ENCODE measurements around the gene EHBP1L1. TPM values are rescaled to one million over a fixed set of nuclear protein-coding genes. Genes with fewer than 3 reads are reported as not detected.
A peak's percentile ranks its signal among the peaks of the same experiment; 100 is the strongest.

Gene EHBP1L1
- total and polyA plus RNA-seq, 2 of the 13 experiments (the other 11 are each of a cell fraction or from before 2014, with no cell fraction given), result 8.3 to 10.6 TPM

DNA sequence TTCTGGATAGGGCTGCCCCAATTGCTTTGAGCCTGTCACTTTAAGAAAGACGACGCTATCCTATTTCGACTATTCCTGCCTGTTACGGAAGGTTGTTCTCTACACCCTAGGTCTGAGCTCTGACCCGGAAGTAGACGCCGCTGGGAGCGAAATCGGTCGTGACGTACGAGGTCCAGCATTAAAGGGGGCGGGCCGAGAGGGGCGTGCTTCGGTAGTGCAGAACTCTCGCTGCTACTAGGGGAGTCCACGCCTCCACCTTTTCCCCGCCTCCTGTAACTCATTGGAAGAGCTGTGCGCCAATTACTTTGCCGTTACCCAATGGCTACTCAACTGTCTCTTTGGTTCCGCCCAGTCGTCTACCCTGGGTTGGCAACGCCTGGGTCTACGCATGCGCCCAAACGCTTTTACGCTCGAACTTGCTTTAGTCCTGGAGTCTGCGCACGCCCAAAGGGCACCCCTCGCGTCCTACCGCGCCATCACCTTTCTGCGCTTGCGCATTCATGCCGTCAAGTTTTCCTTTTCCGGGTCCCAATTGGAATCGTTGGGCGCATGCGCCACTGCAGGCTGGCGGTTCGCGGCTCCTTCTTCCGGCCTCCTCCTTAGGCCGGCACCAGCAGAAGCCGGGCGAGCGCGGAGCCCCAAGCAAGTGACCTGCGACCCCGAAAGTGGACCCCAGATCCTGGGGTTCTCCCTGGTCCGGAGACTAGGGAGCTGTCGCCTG is 39.5 kb downstream of the EHBP1L1 start, which contains the start of gene PCNX3 (continued):
- TF ChIP-seq ZNF710 (CRISPR knock-in tag; IDR thresholded peaks at IDR 0.05; ENCODE audit: borderline replicate concordance), result no peak
- no peak for TF ChIP-seq ZIK1 (CRISPR knock-in tag; IDR thresholded peaks at IDR 0.05; ENCODE audit: borderline replicate concordance, low read depth)
- TF ChIP-seq NFE2 (CRISPR knock-in tag; IDR thresholded peaks at IDR 0.05), result no peak
- TF ChIP-seq BRD4 (CRISPR knock-in tag; IDR thresholded peaks at IDR 0.05), result no peak
- TF ChIP-seq GABPA (IDR thresholded peaks at IDR 0.05; ENCODE audit: low read depth, low read length), result no peak
- TF ChIP-seq GABPA (CRISPR knock-in tag; IDR thresholded peaks at IDR 0.05; ENCODE audit: low read depth), result peak; percentile 96
- no peak for TF ChIP-seq KLF15 (CRISPR knock-in tag; IDR thresholded peaks at IDR 0.05; ENCODE audit: borderline replicate concordance)
- TF ChIP-seq, protein P1, sequence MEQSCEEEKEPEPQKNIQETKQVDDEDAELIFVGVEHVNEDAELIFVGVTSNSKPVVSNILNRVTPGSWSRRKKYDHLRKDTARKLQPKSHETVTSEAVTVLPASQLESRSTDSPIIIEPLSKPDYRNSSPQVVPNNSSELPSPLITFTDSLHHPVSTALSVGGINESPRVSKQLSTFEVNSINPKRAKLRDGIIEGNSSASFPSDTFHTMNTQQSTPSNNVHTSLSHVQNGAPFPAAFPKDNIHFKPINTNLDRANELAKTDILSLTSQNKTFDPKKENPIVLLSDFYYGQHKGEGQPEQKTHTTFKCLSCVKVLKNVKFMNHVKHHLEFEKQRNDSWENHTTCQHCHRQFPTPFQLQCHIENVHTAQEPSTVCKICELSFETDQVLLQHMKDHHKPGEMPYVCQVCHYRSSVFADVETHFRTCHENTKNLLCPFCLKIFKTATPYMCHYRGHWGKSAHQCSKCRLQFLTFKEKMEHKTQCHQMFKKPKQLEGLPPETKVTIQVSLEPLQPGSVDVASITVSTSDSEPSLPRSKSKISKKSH (CRISPR knock-in tag; IDR thresholded peaks at IDR 0.05; ENCODE audit: borderline replicate concordance), result no peak; the same call in 1 of the 2 replicates
- no peak for TF ChIP-seq SRSF4 (IDR thresholded peaks at IDR 0.05; ENCODE audit: low read depth, low read length, poor library complexity, severe bottlenecking)
- TF ChIP-seq IRF2 (CRISPR knock-in tag; IDR thresholded peaks at IDR 0.05), result peak; percentile 85
- no peak for TF ChIP-seq FOXP1 (IDR thresholded peaks at IDR 0.05)
- TF ChIP-seq FOXP1 (CRISPR knock-in tag; IDR thresholded peaks at IDR 0.05), result no peak
- no peak for TF ChIP-seq ZC3H4 (CRISPR knock-in tag; IDR thresholded peaks at IDR 0.05; ENCODE audit: borderline replicate concordance)
- no peak for TF ChIP-seq EED (CRISPR knock-in tag; IDR thresholded peaks at IDR 0.05)
- TF ChIP-seq ZNF484 (CRISPR knock-in tag; IDR thresholded peaks at IDR 0.05; ENCODE audit: borderline replicate concordance, low read depth), result no peak
- TF ChIP-seq ESRRA (CRISPR knock-in tag; IDR thresholded peaks at IDR 0.05; ENCODE audit: low read depth), result no peak
- TF ChIP-seq AHR (CRISPR knock-in tag; IDR thresholded peaks at IDR 0.05), result no peak
- TF ChIP-seq ZFP90 (CRISPR knock-in tag; IDR thresholded peaks at IDR 0.05; ENCODE audit: borderline replicate concordance), result 0 out of 2 replicates have a peak, but pooled peaks have one; percentile 11
- TF ChIP-seq ZNF816 (CRISPR knock-in tag; IDR thresholded peaks at IDR 0.05; ENCODE audit: borderline replicate concordance), result no peak
- TF ChIP-seq MTF2 (CRISPR knock-in tag; IDR thresholded peaks at IDR 0.05; ENCODE audit: borderline replicate concordance), result no peak
- TF ChIP-seq ZNF510 (CRISPR knock-in tag; IDR thresholded peaks at IDR 0.05; ENCODE audit: low read depth), result no peak
- peak; percentile 98 for TF ChIP-seq SP2 (CRISPR knock-in tag; IDR thresholded peaks at IDR 0.05)
- no peak for TF ChIP-seq MAFK (conservative IDR thresholded peaks at IDR 0.05 in 1 of 2, IDR thresholded peaks at IDR 0.05 in 1 of 2; ENCODE audit: low read length in 2 of 2)

Data from HepG2 (cell line).